ENCODE measurements around the gene COL6A1.

The COL6A1 gene

DNA sequence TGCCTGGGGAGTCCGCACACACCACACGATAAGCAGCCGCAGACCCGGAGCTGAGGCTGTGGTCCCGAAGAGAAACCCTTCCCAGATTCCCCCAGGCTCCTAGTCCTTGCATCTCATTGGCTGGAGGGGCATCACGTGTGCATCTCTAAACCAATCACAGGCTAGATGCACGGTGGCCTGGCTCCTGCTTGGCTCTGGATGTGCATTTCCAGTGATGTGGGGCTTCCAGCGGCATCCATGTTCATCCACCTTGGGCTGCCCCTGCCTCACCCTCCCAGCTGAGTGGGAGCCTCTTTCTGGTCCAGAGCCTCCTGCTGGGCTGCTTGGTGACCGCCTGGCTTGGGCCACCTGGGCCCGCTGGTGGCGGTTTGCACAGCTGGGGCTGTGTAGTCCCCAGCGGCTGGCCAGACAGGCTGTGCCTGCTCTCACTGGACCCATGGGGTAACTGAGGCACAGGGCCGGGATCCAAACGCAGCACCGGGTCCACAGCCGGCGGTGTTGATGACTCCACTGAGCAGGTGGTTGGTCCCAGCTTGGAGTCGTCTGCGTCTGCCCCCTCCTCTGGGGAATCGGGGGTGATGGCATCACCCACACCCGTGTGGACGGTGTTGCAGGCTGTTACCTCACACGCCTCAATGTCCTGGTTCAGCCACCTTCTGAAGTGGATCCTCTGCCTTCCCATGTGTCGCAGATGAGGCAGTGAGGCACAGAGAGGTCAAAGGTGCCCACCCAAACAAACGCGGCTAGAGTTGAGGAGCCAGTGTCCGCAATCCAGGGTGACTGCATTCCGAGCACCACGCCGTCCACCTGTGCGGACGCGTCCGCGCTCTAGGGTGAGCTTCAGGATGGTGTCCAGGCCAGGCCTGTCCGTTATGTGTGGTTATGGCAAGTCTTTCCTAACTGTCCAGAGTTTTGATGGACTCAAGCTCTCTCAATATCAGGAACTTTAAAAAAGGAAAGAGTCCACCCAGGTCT, 41.3 kb downstream of the COL6A1 start:
- Histone ChIP-seq H3K27ac (ENCODE audit: low read depth, low read length, poor library complexity, severe bottlenecking) (no peak overlapping the region), H3K4me1 (ENCODE audit: insufficient read depth, low read length, severe bottlenecking) (no peaks in the 10 kb centered on the region), H3K4me2 (ENCODE audit: low read length) (no peak overlapping the region), H3K27me3 (ENCODE audit: insufficient read depth, low read length) (no peaks in the 10 kb centered on the region), H2AFZ (ENCODE audit: low read length) (no peak overlapping the region), H3K9ac (ENCODE audit: low read length) (no peak overlapping the region), H3K36me3 (ENCODE audit: insufficient read depth, low read length) (no peaks in the 10 kb centered on the region), H3K4me3 (ENCODE audit: low read depth, low read length, poor library complexity, severe bottlenecking) (no peak overlapping the region), H3K79me2 (ENCODE audit: insufficient read depth, low read length) (no peaks in the 10 kb centered on the region), H3K9me3 (ENCODE audit: low read length) (no peaks in the 10 kb centered on the region), H4K20me1 (ENCODE audit: insufficient read depth, low read length) (no peaks in the 10 kb centered on the region), H3K9me2 (ENCODE audit: low read depth, low read length) (no peaks in the 10 kb centered on the region), H3F3A (ENCODE audit: insufficient read depth, low read length) (no peaks in the 10 kb centered on the region)
- no peak for TF ChIP-seq EZH2 (IDR thresholded peaks at IDR 0.05; ENCODE audit: borderline replicate concordance, low read length)
- TF ChIP-seq, protein P1, sequence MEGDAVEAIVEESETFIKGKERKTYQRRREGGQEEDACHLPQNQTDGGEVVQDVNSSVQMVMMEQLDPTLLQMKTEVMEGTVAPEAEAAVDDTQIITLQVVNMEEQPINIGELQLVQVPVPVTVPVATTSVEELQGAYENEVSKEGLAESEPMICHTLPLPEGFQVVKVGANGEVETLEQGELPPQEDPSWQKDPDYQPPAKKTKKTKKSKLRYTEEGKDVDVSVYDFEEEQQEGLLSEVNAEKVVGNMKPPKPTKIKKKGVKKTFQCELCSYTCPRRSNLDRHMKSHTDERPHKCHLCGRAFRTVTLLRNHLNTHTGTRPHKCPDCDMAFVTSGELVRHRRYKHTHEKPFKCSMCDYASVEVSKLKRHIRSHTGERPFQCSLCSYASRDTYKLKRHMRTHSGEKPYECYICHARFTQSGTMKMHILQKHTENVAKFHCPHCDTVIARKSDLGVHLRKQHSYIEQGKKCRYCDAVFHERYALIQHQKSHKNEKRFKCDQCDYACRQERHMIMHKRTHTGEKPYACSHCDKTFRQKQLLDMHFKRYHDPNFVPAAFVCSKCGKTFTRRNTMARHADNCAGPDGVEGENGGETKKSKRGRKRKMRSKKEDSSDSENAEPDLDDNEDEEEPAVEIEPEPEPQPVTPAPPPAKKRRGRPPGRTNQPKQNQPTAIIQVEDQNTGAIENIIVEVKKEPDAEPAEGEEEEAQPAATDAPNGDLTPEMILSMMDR (IDR thresholded peaks at IDR 0.05; ENCODE audit: low read length): no peak

DNA sequence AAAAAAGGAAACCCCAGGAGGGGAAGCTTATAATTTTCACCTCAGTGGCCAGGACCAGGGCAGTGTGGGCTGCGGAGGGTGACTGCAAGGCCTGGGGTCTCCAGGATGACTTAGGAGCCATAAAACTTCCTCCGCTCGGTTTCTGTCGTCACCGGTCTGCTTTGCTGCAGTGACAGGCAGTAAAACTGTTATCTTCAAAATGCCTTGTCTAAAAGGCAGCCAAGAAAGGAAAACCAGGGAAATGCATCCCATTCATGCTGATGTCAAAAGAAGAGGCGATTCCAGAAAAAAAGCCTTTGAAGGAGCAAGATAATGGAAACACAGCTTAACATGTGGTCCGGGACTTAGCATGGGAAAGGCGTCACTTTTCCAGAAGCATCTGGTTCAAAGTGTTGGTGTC, 42.0 kb downstream of the COL6A1 start:
- H3K9me3 ChIP-seq (ENCODE audit: low read length): no peaks in the 10 kb centered on the region

DNA sequence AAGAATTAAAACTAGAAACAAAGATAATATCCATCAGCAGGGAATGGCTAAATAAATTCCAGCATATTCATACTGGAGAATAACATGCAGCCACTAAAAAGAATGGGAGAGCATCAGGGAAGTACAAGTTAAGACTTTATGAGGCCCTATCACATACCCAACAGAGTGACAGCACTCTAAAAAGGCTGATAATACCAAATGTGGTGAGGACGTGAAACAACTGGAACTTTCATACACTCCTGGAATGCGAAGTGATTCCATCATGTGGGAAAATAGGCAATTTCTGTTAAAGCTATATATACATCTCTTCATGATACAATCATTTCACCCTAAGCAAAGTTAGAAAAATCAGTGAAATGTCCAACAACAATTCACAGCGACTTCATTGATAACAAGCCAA, 42.6 kb downstream of the COL6A1 start:
- H3K27ac ChIP-seq (ENCODE audit: low read depth, low read length, poor library complexity, severe bottlenecking): no peak overlapping the region
- H3K4me2 ChIP-seq (ENCODE audit: low read length): no peak overlapping the region
- H3K79me2 ChIP-seq (ENCODE audit: insufficient read depth, low read length): no peaks in the 10 kb centered on the region
- H2AFZ ChIP-seq (ENCODE audit: low read length): no peak overlapping the region
- H3K9me2 ChIP-seq (ENCODE audit: low read depth, low read length): no peaks in the 10 kb centered on the region
- no peaks in the 10 kb centered on the region for H3K4me1 ChIP-seq (ENCODE audit: insufficient read depth, low read length, severe bottlenecking)
- H3K27me3 ChIP-seq (ENCODE audit: insufficient read depth, low read length): no peaks in the 10 kb centered on the region
- TF ChIP-seq, protein P1 (IDR thresholded peaks at IDR 0.05; ENCODE audit: low read length): no peak
- TF ChIP-seq EZH2 (IDR thresholded peaks at IDR 0.05; ENCODE audit: borderline replicate concordance, low read length): no peak
- H3K9me3 ChIP-seq (ENCODE audit: low read length): no peaks in the 10 kb centered on the region
- no peaks in the 10 kb centered on the region for H3F3A ChIP-seq (ENCODE audit: insufficient read depth, low read length)
- H3K4me3 ChIP-seq (ENCODE audit: low read depth, low read length, poor library complexity, severe bottlenecking): no peak overlapping the region
- no peak overlapping the region for H3K9ac ChIP-seq (ENCODE audit: low read length)
- H3K36me3 ChIP-seq (ENCODE audit: insufficient read depth, low read length): no peaks in the 10 kb centered on the region
- no peaks in the 10 kb centered on the region for H4K20me1 ChIP-seq (ENCODE audit: insufficient read depth, low read length)

More for the DNA sequence above, 42.0 kb downstream of the COL6A1 start:
- no peak overlapping the region for H2AFZ ChIP-seq (ENCODE audit: low read length)
- TF ChIP-seq, protein P1 (IDR thresholded peaks at IDR 0.05; ENCODE audit: low read length): no peak
- TF ChIP-seq EZH2 (IDR thresholded peaks at IDR 0.05; ENCODE audit: borderline replicate concordance, low read length): no peak
- no peaks in the 10 kb centered on the region for H3K9me2 ChIP-seq (ENCODE audit: low read depth, low read length)
- no peaks in the 10 kb centered on the region for H3K79me2 ChIP-seq (ENCODE audit: insufficient read depth, low read length)
- H3K9ac ChIP-seq (ENCODE audit: low read length): no peak overlapping the region
- H3K4me1 ChIP-seq (ENCODE audit: insufficient read depth, low read length, severe bottlenecking): no peaks in the 10 kb centered on the region
- no peaks in the 10 kb centered on the region for H4K20me1 ChIP-seq (ENCODE audit: insufficient read depth, low read length)
- no peaks in the 10 kb centered on the region for H3F3A ChIP-seq (ENCODE audit: insufficient read depth, low read length)
- no peak overlapping the region for H3K27ac ChIP-seq (ENCODE audit: low read depth, low read length, poor library complexity, severe bottlenecking)
- no peaks in the 10 kb centered on the region for H3K36me3 ChIP-seq (ENCODE audit: insufficient read depth, low read length)
- no peak overlapping the region for H3K4me2 ChIP-seq (ENCODE audit: low read length)
- no peaks in the 10 kb centered on the region for H3K27me3 ChIP-seq (ENCODE audit: insufficient read depth, low read length)
- H3K4me3 ChIP-seq (ENCODE audit: low read depth, low read length, poor library complexity, severe bottlenecking): no peak overlapping the region
